Caco-2 (cell line): ENCODE data around the gene SLC25A20. TPM values are rescaled to one million over a fixed set of nuclear protein-coding genes. Genes with fewer than 3 reads are reported as not detected.

Source experiments
- BruUV-seq: library from RNA; stranded (reverse); fragments of 400-500 nt; replicated peaks from 2 replicates; lab custom pipeline; 2021; lab: Mats Ljungman, UMichigan
- CTCF ChIA-PET: fragments of 300-600 bp; sonication (Branson Sonifier 250); formaldehyde crosslinking; loops from one replicate; lab custom pipeline; 2022; ENCODE audit warnings: antibody characterized with exemption; lab: Charles Lee
- POLR2A ChIA-PET: fragments of 300-600 bp; sonication (Branson Sonifier 250); formaldehyde crosslinking; loops from one replicate; lab custom pipeline; 2022; ENCODE audit warnings: antibody characterized with exemption; lab: Charles Lee
- DNase-seq, 2 experiments: peaks; one replicate each; pipeline versions ENCODE4 v3.0.0 to v3.0.0-alpha.2; 2020 to 2022
- H3K27me3 ChIP-seq: replicated peaks from 2 replicates; pipeline ENCODE4 v1.6.0; 2011; ENCODE audit warnings: low read length; ENCODE audit not compliant: control insufficient read depth, insufficient read depth
- H3K36me3 ChIP-seq: 2 replicates; pipeline ENCODE4 v1.5.1; 2011; ENCODE audit warnings: low read length; ENCODE audit not compliant: control insufficient read depth, insufficient read depth
- H3K4me1 ChIP-seq: fragments of 250-450 bp; sonication (Bioruptor Pico); 2 replicates; pipeline ENCODE4 v1.5.1; 2020; ENCODE audit warnings: mild to moderate bottlenecking
- H3K4me3 ChIP-seq: 2 replicates; pipeline ENCODE4 v1.5.1; 2011; ENCODE audit warnings: low read depth, mild to moderate bottlenecking, control low read depth, low read length
- H3K9me3 ChIP-seq: fragments of 250-450 bp; sonication (Bioruptor Pico); 2 replicates; pipeline ENCODE4 v1.5.1; 2020; ENCODE audit warnings: mild to moderate bottlenecking, moderate library complexity
- H3K27ac Mint-ChIP-seq: one replicate; pipeline ENCODE4 v1.8.0; 2022; ENCODE audit warnings: mixed read lengths; ENCODE audit not compliant: unreplicated experiment
- H3K27me3 Mint-ChIP-seq: one replicate; pipeline ENCODE4 v1.8.0; 2022; ENCODE audit warnings: mixed read lengths; ENCODE audit not compliant: insufficient read depth, unreplicated experiment
- H3K36me3 Mint-ChIP-seq: one replicate; pipeline ENCODE4 v1.8.0; 2022; ENCODE audit warnings: mild to moderate bottlenecking, mixed read lengths; ENCODE audit not compliant: insufficient read depth, unreplicated experiment
- H3K4me1 Mint-ChIP-seq: one replicate; pipeline ENCODE4 v1.8.0; 2022; ENCODE audit warnings: low read depth, mixed read lengths; ENCODE audit not compliant: unreplicated experiment
- H3K4me3 Mint-ChIP-seq: one replicate; pipeline ENCODE4 v1.8.0; 2022; ENCODE audit warnings: mild to moderate bottlenecking, moderate library complexity, mixed read lengths; ENCODE audit not compliant: unreplicated experiment
- H3K9me3 Mint-ChIP-seq: one replicate; pipeline ENCODE4 v1.8.0; 2022; ENCODE audit warnings: mixed read lengths; ENCODE audit not compliant: unreplicated experiment
- CTCF ChIP-seq, 2 experiments: fragments of 200-600 bp in 1 of 2; IDR thresholded peaks; 1 replicate in 1 of 2; 2 replicates in 1 of 2; pipeline versions ENCODE4 v1.5.1 to v1.8.0; 2011 to 2022; ENCODE audit warnings: antibody characterized with exemption in 1 of 2, control low read depth in 1 of 2, inconsistent platforms in 1 of 2, low read depth in 1 of 2, low read length in 1 of 2, mild to moderate bottlenecking in 1 of 2, moderate library complexity in 1 of 2; ENCODE audit not compliant: insufficient read depth in 1 of 2, severe bottlenecking in 1 of 2, unreplicated experiment in 1 of 2
- intact Hi-C: fragments of 100-400 bp; cut with micrococcal nuclease; formaldehyde crosslinking; loops from one replicate; pipeline ENCODE4 v1.10.0; 2022; ENCODE audit not compliant: unreplicated experiment
- total RNA-seq: library from RNA; stranded (reverse); gene quantifications from 2 replicates; pipeline ENCODE4 v1.2.3, GENCODE V29; 2022

The SLC25A20 gene
- total RNA-seq, 1 experiment from 2014 or later, result 19.3 TPM

- Histone ChIP-seq H3K9me3 (no peaks in the 10 kb centered on the region), H3K36me3 (no peaks in the 10 kb centered on the region; the same call in 1 of the 2 replicates), H3K4me1 (no peaks in the 10 kb centered on the region), H3K4me3 (no peak overlapping the region), H3K27me3 (no peaks in the 10 kb centered on the region)
- Mint-ChIP-seq H3K27me3 (no peaks in the 10 kb centered on the region), H3K4me3 (no peak overlapping the region), H3K4me1 (no peaks in the 10 kb centered on the region), H3K9me3 (no peaks in the 10 kb centered on the region), H3K36me3 (no peaks in the 10 kb centered on the region), H3K27ac (no peak overlapping the region)
- BruUV-seq, result no TSS peak
- TF ChIP-seq CTCF (IDR thresholded peaks at IDR 0.05; ENCODE audit: insufficient read depth in 1 of 2, low read depth in 1 of 2, low read length in 1 of 2, severe bottlenecking in 1 of 2, unreplicated experiment in 1 of 2), result no peak
- intact Hi-C loops, result no loop called here
- ChIA-PET CTCF (no interaction called here), POLR2A (interaction anchor here (0.5 kb wide), 1 partner anchor 61 kb away, joined by 8 read pairs; no protein-coding TSS in a partner anchor)
- no peak for DNase-seq
Measured at GRCh38 chr3:48858709-48859108, 40.0 kb downstream of the SLC25A20 start.

GRCh38 chr3:48857641-48858040 lies 41.0 kb downstream of the SLC25A20 start:
- H3K27me3 Mint-ChIP-seq, result no peaks in the 10 kb centered on the region
- no TSS peak for BruUV-seq
- no peaks in the 10 kb centered on the region for H3K4me1 Mint-ChIP-seq
- H3K4me3 Mint-ChIP-seq, result no peak overlapping the region
- ChIA-PET POLR2A (interaction anchor here (0.6 kb wide), 1 partner anchor 224 kb away, joined by 4 read pairs; no protein-coding TSS in a partner anchor), CTCF (no interaction called here)
- no peaks in the 10 kb centered on the region for H3K9me3 ChIP-seq
- no peaks in the 10 kb centered on the region for H3K27me3 ChIP-seq
- no peak overlapping the region for H3K27ac Mint-ChIP-seq
- H3K36me3 ChIP-seq, result no peaks in the 10 kb centered on the region; the same call in 1 of the 2 replicates
- intact Hi-C loops, result no loop called here
- H3K9me3 Mint-ChIP-seq, result no peaks in the 10 kb centered on the region
- no peaks in the 10 kb centered on the region for H3K36me3 Mint-ChIP-seq
- no peak for DNase-seq
- H3K4me1 ChIP-seq, result no peaks in the 10 kb centered on the region
- no peak overlapping the region for H3K4me3 ChIP-seq
- TF ChIP-seq CTCF (IDR thresholded peaks at IDR 0.05; ENCODE audit: insufficient read depth in 1 of 2, low read depth in 1 of 2, low read length in 1 of 2, severe bottlenecking in 1 of 2, unreplicated experiment in 1 of 2), result no peak

- no peak overlapping the region for H3K4me3 ChIP-seq
- no peak for DNase-seq
- intact Hi-C loops, result no loop called here
- BruUV-seq, result no TSS peak
- H3K9me3 ChIP-seq, result no peaks in the 10 kb centered on the region
- H3K4me1 Mint-ChIP-seq, result no peaks in the 10 kb centered on the region
- H3K4me3 Mint-ChIP-seq, result no peak overlapping the region
- ChIA-PET CTCF (interaction anchor here (0.6 to 0.7 kb wide), 2 partner anchors 41 to 702 kb away, joined by 3 to 5 read pairs; no protein-coding TSS in a partner anchor), POLR2A (no interaction called here)
- TF ChIP-seq CTCF (IDR thresholded peaks at IDR 0.05; ENCODE audit: insufficient read depth in 1 of 2, low read depth in 1 of 2, low read length in 1 of 2, severe bottlenecking in 1 of 2, unreplicated experiment in 1 of 2), result no peak
- no peaks in the 10 kb centered on the region for H3K36me3 Mint-ChIP-seq
- no peaks in the 10 kb centered on the region for H3K9me3 Mint-ChIP-seq
- no peaks in the 10 kb centered on the region for H3K27me3 ChIP-seq
- no peaks in the 10 kb centered on the region for H3K27me3 Mint-ChIP-seq
- no peak overlapping the region for H3K27ac Mint-ChIP-seq
- H3K36me3 ChIP-seq, result no peaks in the 10 kb centered on the region; the same call in 1 of the 2 replicates
- H3K4me1 ChIP-seq, result no peaks in the 10 kb centered on the region
Measured at GRCh38 chr3:48856469-48856868, 42.2 kb downstream of the SLC25A20 start.
